ENCODE measurements around the gene KRT10. TPM values are rescaled to one million over a fixed set of nuclear protein-coding genes. Genes with fewer than 3 reads are reported as not detected.

Gene KRT10
- total RNA-seq, 1 experiment from 2014 or later, result 62.3 TPM

GRCh38 chr17:40848583-40849235 is 26.3 kb upstream of the KRT10 start:
- ChIA-PET CTCF (no interaction called here), RAD21 (ENCODE audit: low non-redundant PET in 1 of 2, low total read pairs in 2 of 2, uncharacterized antibody in 2 of 2, unreplicated experiment in 2 of 2) (no interaction called here), POLR2A (no interaction called here)
- H4K20me1 ChIP-seq (ENCODE audit: insufficient read depth), result no peaks in the 10 kb centered on the region
- DNase-seq (ENCODE audit: low read depth, low spot score) (no peak), ATAC-seq (no peak)
- H3K9me2 ChIP-seq (ENCODE audit: insufficient read depth), result no peaks in the 10 kb centered on the region
- TF ChIP-seq ZFX (IDR thresholded peaks at IDR 0.05) (no peak), POLR2AphosphoS5 (IDR thresholded peaks at IDR 0.05; ENCODE audit: low read depth, low read length) (no peak), TCF7L2 (IDR thresholded peaks at IDR 0.05; ENCODE audit: borderline replicate concordance, extremely low read depth, insufficient read depth, insufficient read length) (no peak), SP1 (IDR thresholded peaks at IDR 0.05; ENCODE audit: low read depth) (no peak), CTCF (IDR thresholded peaks at IDR 0.05 in 2 of 3, conservative IDR thresholded peaks at IDR 0.05 in 1 of 3; ENCODE audit: borderline replicate concordance in 1 of 3, insufficient read depth in 1 of 3, low read depth in 2 of 3, low read length in 2 of 3) (no peak), EGR1 (IDR thresholded peaks at IDR 0.05; ENCODE audit: low read depth) (no peak), EZH2 (IDR thresholded peaks at IDR 0.05) (no peak), EZH2phosphoT487 (IDR thresholded peaks at IDR 0.05; ENCODE audit: borderline replicate concordance) (no peak), REST (IDR thresholded peaks at IDR 0.05; ENCODE audit: low read depth) (no peak), ELF1 (IDR thresholded peaks at IDR 0.05; ENCODE audit: borderline replicate concordance, low read depth) (no peak), ATF3 (IDR thresholded peaks at IDR 0.05) (no peak)
- no peak overlapping the region for H3K27ac ChIP-seq (ENCODE audit: low read depth, low read length)
- H2AFZ ChIP-seq (ENCODE audit: low read depth, low read length, poor library complexity, severe bottlenecking), result no peak overlapping the region
- no peak overlapping the region for H3K4me3 ChIP-seq (replicated peaks in 1 of 2; ENCODE audit: low read depth in 1 of 2, low read length in 2 of 2)
- H3K4me2 ChIP-seq (ENCODE audit: low read length), result no peak overlapping the region
- BruUV-seq (replicated peaks), result no TSS peak
- intact Hi-C loops (cut with micrococcal nuclease), result no loop called here
- H3K9ac ChIP-seq (ENCODE audit: low read length), result no peak overlapping the region
- H3K36me3 ChIP-seq (ENCODE audit: control insufficient read depth in 1 of 2, insufficient read depth in 2 of 2, low read length in 2 of 2), result no peaks in the 10 kb centered on the region
- H3K4me1 ChIP-seq (ENCODE audit: control insufficient read depth in 1 of 2, insufficient read depth in 2 of 2, low read length in 2 of 2), result peaks cover 0 to 20% of the 10 kb centered on the region in 2 experiments; a peak in 2 of 4 replicates
- no peaks in the 10 kb centered on the region for H3K79me2 ChIP-seq (ENCODE audit: insufficient read depth, low read length)
- H3K9me3 ChIP-seq (ENCODE audit: control insufficient read depth in 1 of 2, insufficient read depth in 1 of 2, low read depth in 1 of 2, low read length in 2 of 2), result no peaks in the 10 kb centered on the region
- no peaks in the 10 kb centered on the region for H3K27me3 ChIP-seq (ENCODE audit: insufficient read depth, low read length)
